Medulla oblongata (tissue), 1 donor: Measurements from ENCODE around the gene ZNF892.

ENCODE experiments used
- DNase-seq: peaks from one replicate; pipeline ENCODE4 v3.0.0-alpha.2; 2015; ENCODE audit errors: extremely low spot score

The ZNF892 gene

GRCh38 chr2:95207111-95207961 lies at the start of gene ZNF892:
Gene ZNF892, plus strand, starts transcription at chr2:95207521. Its CDS starts 295 bp downstream, at chr2:95207816.
- DNase-seq, result peak; percentile 90

GRCh38 chr2:95158441-95158840 lies 48.9 kb upstream of the ZNF892 start:
- no peak for DNase-seq

- peak; percentile 43 for DNase-seq
These were observed 48.3 kb upstream of the ZNF892 start for GRCh38 chr2:95158891-95159619.

- peak; percentile 83 for DNase-seq
These were observed 47.5 kb upstream of the ZNF892 start, which contains the start of gene ZNF514 for GRCh38 chr2:95159690-95160449. Gene ZNF514, minus strand, starts transcription at chr2:95159848. Its CDS starts 6,595 bp downstream, at chr2:95153253.

GRCh38 chr2:95165030-95165370 lies 42.3 kb upstream of the ZNF892 start:
- DNase-seq, result no peak

- peak; percentile 99 for DNase-seq
These were observed 41.8 kb upstream of the ZNF892 start, which contains the start of gene ZNF2 for GRCh38 chr2:95165371-95166064. Gene ZNF2, plus strand, starts transcription at chr2:95165809. Its CDS starts 10,418 bp downstream, at chr2:95176227.

- DNase-seq, result no peak
These were observed 41.1 kb upstream of the ZNF892 start for GRCh38 chr2:95166065-95166763.

GRCh38 chr2:95171902-95172301 lies 35.4 kb upstream of the ZNF892 start:
- no peak for DNase-seq

- DNase-seq, result no peak
These were observed 33.2 kb upstream of the ZNF892 start for GRCh38 chr2:95174031-95174542.

- DNase-seq, result no peak
These were observed 27.9 kb upstream of the ZNF892 start for GRCh38 chr2:95179451-95179850.

GRCh38 chr2:95181774-95182173 lies 25.5 kb upstream of the ZNF892 start:
- DNase-seq, result no peak

GRCh38 chr2:95185197-95185596 lies 22.1 kb upstream of the ZNF892 start:
- DNase-seq, result no peak

- no peak for DNase-seq
These were observed 21.3 kb upstream of the ZNF892 start for GRCh38 chr2:95185973-95186372.

GRCh38 chr2:95192956-95193355 lies 14.4 kb upstream of the ZNF892 start:
- peak; percentile 51 for DNase-seq

- DNase-seq, result no peak
These were observed 3.4 kb upstream of the ZNF892 start for GRCh38 chr2:95203911-95204310.

GRCh38 chr2:95204396-95204795 lies 2.9 kb upstream of the ZNF892 start:
- DNase-seq, result no peak

GRCh38 chr2:95206096-95206495 lies 1.2 kb upstream of the ZNF892 start:
- no peak for DNase-seq

- DNase-seq, result no peak
These were observed 785 bp downstream of the ZNF892 start for GRCh38 chr2:95208106-95208505.

- DNase-seq, result no peak
These were observed 7.8 kb downstream of the ZNF892 start for GRCh38 chr2:95215018-95215612.

GRCh38 chr2:95220449-95220848 lies 13.1 kb downstream of the ZNF892 start:
- DNase-seq, result no peak
